ENCODE measurements around the gene KCNA2. TPM values are rescaled to one million over a fixed set of nuclear protein-coding genes. Genes with fewer than 3 reads are reported as not detected.

The KCNA2 gene
- polyA plus RNA-seq, 3 donors = not detected

GRCh38 chr1:110554871-110555801 is 51.0 kb downstream of the KCNA2 start:
- H2AFZ ChIP-seq (ENCODE audit: insufficient read depth, low read depth, low read length, poor library complexity, severe bottlenecking) = no peak overlapping the region

More at GRCh38 chr1:110554871-110555801, 51.0 kb downstream of the KCNA2 start:
- peak; percentile 2 to 25 (median 6) for DNase-seq
- Histone ChIP-seq H3K36me3 (replicated peaks in 1 of 2; ENCODE audit: control insufficient read depth in 1 of 2, insufficient read depth in 2 of 2, low read length in 2 of 2) (no peaks in the 10 kb centered on the region), H3K9ac (ENCODE audit: insufficient read depth, low read length, poor library complexity, severe bottlenecking) (peak overlapping the region; percentile 21), H3K4me2 (replicated peaks; ENCODE audit: extremely low read depth, low read length, poor library complexity, severe bottlenecking) (peak overlapping the region; percentile 51), H3K4me3 (replicated peaks in 1 of 3; ENCODE audit: low read depth in 2 of 3, low read length in 3 of 3) (no peak overlapping the region), H3K27me3 (ENCODE audit: control insufficient read depth in 2 of 2, insufficient read depth in 2 of 2, low read length in 2 of 2) (peaks cover 23 to 47% of the 10 kb centered on the region in 2 donors), H3K4me1 (ENCODE audit: control insufficient read depth in 1 of 2, insufficient read depth in 2 of 2, low read length in 2 of 2) (peaks cover 0 to 4% of the 10 kb centered on the region in 2 donors), H3K9me3 (replicated peaks in 1 of 2; ENCODE audit: control insufficient read depth in 1 of 2, insufficient read depth in 1 of 2, low read length in 2 of 2) (peaks cover 0 to 7% of the 10 kb centered on the region in 2 donors), H3K79me2 (ENCODE audit: insufficient read depth, low read length) (no peaks in the 10 kb centered on the region), H4K20me1 (ENCODE audit: insufficient read depth, low read length) (no peaks in the 10 kb centered on the region), H3K27ac (ENCODE audit: low read depth in 1 of 2, low read length in 2 of 2) (no peak overlapping the region)
- Mint-ChIP-seq H3K4me3 (peak overlapping the region in 1 of 2 donors; percentile 59), H3K4me1 (no peaks in the 10 kb centered on the region), H3K27me3 (ENCODE audit: low read depth in 3 of 3) (peaks cover 41 to 65% (median 57%) of the 10 kb centered on the region in 3 donors), H3K9me3 (peaks cover 0 to 2% (median 0%) of the 10 kb centered on the region in 7 donors), H3K36me3 (no peaks in the 10 kb centered on the region), H3K27ac (no peak overlapping the region)
- peak; percentile 81 for TF ChIP-seq CTCF (IDR thresholded peaks at IDR 0.05)
- WGBS (ENCODE audit: insufficient coverage) = 5% methylated on average over 47 of the region's 53 CpGs
- intact Hi-C loops (cut with micrococcal nuclease) = no loop called here

Data from CD14-positive monocyte (primary cell).